ENCODE measurements around the gene CHRM4.

Gene CHRM4

GRCh38 chr11:46335890-46336562, 55.5 kb downstream of the CHRM4 start:
- TF ChIP-seq SUZ12 (IDR thresholded peaks at IDR 0.05; ENCODE audit: extremely low read depth, insufficient read depth, insufficient read length) (no peak), YY1 (IDR thresholded peaks at IDR 0.05; ENCODE audit: insufficient read depth, insufficient read length) (no peak), ZNF274 (IDR thresholded peaks at IDR 0.05; ENCODE audit: low read depth, low read length) (no peak)
- Histone ChIP-seq H3K9me3 (ENCODE audit: insufficient read depth, low read length) (no peaks in the 10 kb centered on the region), H3K36me3 (ENCODE audit: insufficient read depth, insufficient read length, low read length) (no peaks in the 10 kb centered on the region), H3K27me3 (ENCODE audit: insufficient read depth, insufficient read length) (peaks cover 41% of the 10 kb centered on the region), H3K9ac (ENCODE audit: insufficient read length, low read depth) (peak overlapping the region; percentile 37), H3K4me3 (ENCODE audit: insufficient read length, low read depth) (no peak overlapping the region), H3K4me1 (ENCODE audit: insufficient read depth, insufficient read length) (peaks cover 65% of the 10 kb centered on the region)
- no peak for DNase-seq (ENCODE audit: low read depth, low spot score)

- H3K36me3 ChIP-seq (ENCODE audit: insufficient read depth, insufficient read length, low read length), result no peaks in the 10 kb centered on the region
- H3K9me3 ChIP-seq (ENCODE audit: insufficient read depth, low read length), result no peaks in the 10 kb centered on the region
- peak overlapping the region; percentile 37 for H3K9ac ChIP-seq (ENCODE audit: insufficient read length, low read depth)
- H3K27me3 ChIP-seq (ENCODE audit: insufficient read depth, insufficient read length), result peaks cover 48% of the 10 kb centered on the region
- TF ChIP-seq ZNF274 (IDR thresholded peaks at IDR 0.05; ENCODE audit: low read depth, low read length) (no peak), SUZ12 (IDR thresholded peaks at IDR 0.05; ENCODE audit: extremely low read depth, insufficient read depth, insufficient read length) (no peak), YY1 (IDR thresholded peaks at IDR 0.05; ENCODE audit: insufficient read depth, insufficient read length) (no peak)
- DNase-seq (ENCODE audit: low read depth, low spot score), result no peak
- no peak overlapping the region for H3K4me3 ChIP-seq (ENCODE audit: insufficient read length, low read depth)
- peaks cover 69% of the 10 kb centered on the region for H3K4me1 ChIP-seq (ENCODE audit: insufficient read depth, insufficient read length)
These were observed 56.3 kb downstream of the CHRM4 start for GRCh38 chr11:46335271-46335670.

GRCh38 chr11:46334211-46334610, 57.4 kb downstream of the CHRM4 start:
- Histone ChIP-seq H3K36me3 (ENCODE audit: insufficient read depth, insufficient read length, low read length) (no peaks in the 10 kb centered on the region), H3K27me3 (ENCODE audit: insufficient read depth, insufficient read length) (peaks cover 59% of the 10 kb centered on the region), H3K4me3 (ENCODE audit: insufficient read length, low read depth) (no peak overlapping the region)

More at GRCh38 chr11:46334211-46334610, 57.4 kb downstream of the CHRM4 start:
- H3K4me1 ChIP-seq (ENCODE audit: insufficient read depth, insufficient read length), result peaks cover 68% of the 10 kb centered on the region
- H3K9me3 ChIP-seq (ENCODE audit: insufficient read depth, low read length), result no peaks in the 10 kb centered on the region
- no peak for TF ChIP-seq YY1 (IDR thresholded peaks at IDR 0.05; ENCODE audit: insufficient read depth, insufficient read length)
- no peak for TF ChIP-seq SUZ12 (IDR thresholded peaks at IDR 0.05; ENCODE audit: extremely low read depth, insufficient read depth, insufficient read length)
- no peak for TF ChIP-seq ZNF274 (IDR thresholded peaks at IDR 0.05; ENCODE audit: low read depth, low read length)
- no peak overlapping the region for H3K9ac ChIP-seq (ENCODE audit: insufficient read length, low read depth)
- no peak for DNase-seq (ENCODE audit: low read depth, low spot score)

Data from NT2/D1 (cell line).